H1 (cell line): ENCODE data around the gene GEMIN7. TPM values are rescaled to one million over a fixed set of nuclear protein-coding genes. Genes with fewer than 3 reads are reported as not detected.

Experiments
- CTCF ChIA-PET: fragments of 300-600 bp; sonication (Branson Sonifier 250); formaldehyde crosslinking; loops from one replicate; lab custom pipeline; 2021; ENCODE audit not compliant: partially characterized antibody; lab: Charles Lee
- POLR2A ChIA-PET: fragments of 300-600 bp; sonication (Branson Sonifier 250); formaldehyde crosslinking; loops from one replicate; lab custom pipeline; 2021; ENCODE audit warnings: inconsistent platforms; ENCODE audit not compliant: partially characterized antibody; lab: Charles Lee
- DNase-seq, 2 experiments: peaks; one replicate each; pipeline versions ENCODE4 v3.0.0 to v3.0.0-alpha.2; 2010 to 2022; ENCODE audit warnings: low spot score in 2 of 2, low read depth in 1 of 2, mixed read lengths in 1 of 2
- FAIRE-seq: peaks from 2 replicates; lab custom pipeline; 2011; peaks lifted over from hg19 to GRCh38; lab: Jason Lieb, UNC
- H2AFZ ChIP-seq: 2 replicates; pipeline ENCODE4 v1.8.1; 2012; ENCODE audit warnings: low read length, inconsistent platforms
- H2AK5ac ChIP-seq: 2 replicates; pipeline ENCODE4 v1.6.1; 2013; ENCODE audit warnings: low read depth, low read length
- H2BK120ac ChIP-seq: replicated peaks from 2 replicates; pipeline ENCODE3; 2013; ENCODE audit warnings: low read depth, low read length, inconsistent platforms
- H2BK12ac ChIP-seq: 2 replicates; pipeline ENCODE4 v1.6.1; 2013; ENCODE audit warnings: low read depth, low read length
- H2BK15ac ChIP-seq: 2 replicates; pipeline ENCODE4 v1.6.1; 2013; ENCODE audit warnings: low read length
- H2BK20ac ChIP-seq: 2 replicates; pipeline ENCODE4 v1.6.1; 2013; ENCODE audit warnings: low read length
- H2BK5ac ChIP-seq: 2 replicates; pipeline ENCODE4 v1.6.1; 2013; ENCODE audit warnings: low read depth, low read length
- H3K14ac ChIP-seq: 2 replicates; pipeline ENCODE4 v1.6.1; 2013; ENCODE audit warnings: inconsistent platforms; ENCODE audit not compliant: insufficient read length
- H3K18ac ChIP-seq: 2 replicates; pipeline ENCODE4 v1.6.1; 2013; ENCODE audit warnings: low read length; ENCODE audit errors: extremely low read depth
- H3K23ac ChIP-seq: 2 replicates; pipeline ENCODE4 v1.6.1; 2013; ENCODE audit warnings: inconsistent platforms; ENCODE audit not compliant: insufficient read length
- H3K23me2 ChIP-seq: 2 replicates; pipeline ENCODE4 v1.6.1; 2013; ENCODE audit warnings: low read depth, low read length
- H3K27ac ChIP-seq: 2 replicates; pipeline ENCODE4 v1.6.1; 2011; ENCODE audit warnings: low read depth, low read length, inconsistent platforms
- H3K27me3 ChIP-seq, 4 experiments: replicated peaks in 1 of 4; 1 replicate in 1 of 4; 2 replicates in 3 of 4; pipeline versions ENCODE4 v1.6.1 to v1.8.1; 2011 to 2013; ENCODE audit warnings: low read length in 3 of 4, mild to moderate bottlenecking in 3 of 4, inconsistent platforms in 2 of 4, mixed read lengths in 2 of 4, moderate library complexity in 1 of 4; ENCODE audit not compliant: control insufficient read depth in 3 of 4, insufficient read depth in 3 of 4; ENCODE audit errors: extremely low read depth in 1 of 4
- H3K36me3 ChIP-seq, 4 experiments: 2 replicates each; pipeline versions ENCODE4 v1.6.1 to v1.8.1; 2011 to 2013; ENCODE audit warnings: mild to moderate bottlenecking in 4 of 4, low read length in 3 of 4, moderate library complexity in 2 of 4, control low read depth in 1 of 4, inconsistent platforms in 1 of 4; ENCODE audit not compliant: insufficient read depth in 4 of 4, control insufficient read depth in 2 of 4
- H3K4ac ChIP-seq: replicated peaks from 2 replicates; pipeline ENCODE3; 2013; ENCODE audit warnings: low read length, low read depth, mixed read lengths, inconsistent platforms; ENCODE audit not compliant: insufficient read length
- H3K4me1 ChIP-seq, 4 experiments: replicated peaks in 1 of 4; 1 replicate in 1 of 4; 2 replicates in 3 of 4; pipeline versions ENCODE4 v1.6.1 to v1.8.1; 2011 to 2013; ENCODE audit warnings: low read length in 3 of 4, inconsistent platforms in 2 of 4, mixed read lengths in 1 of 4; ENCODE audit not compliant: insufficient read depth in 4 of 4, control insufficient read depth in 3 of 4
- H3K4me2 ChIP-seq, 2 experiments: 2 replicates each; pipeline versions ENCODE4 v1.6.1 to v1.8.1; 2011 to 2013; ENCODE audit warnings: low read depth in 2 of 2, low read length in 2 of 2, control low read depth in 1 of 2, inconsistent platforms in 1 of 2, mild to moderate bottlenecking in 1 of 2; ENCODE audit not compliant: insufficient read depth in 1 of 2
- H3K4me3 ChIP-seq, 4 experiments: fragments of 200-600, 300-600 bp in 1 of 4; sonication (generic), shearing (Covaris generic), sonication (Bioruptor Twin) in 1 of 4; 2 replicates each; pipeline versions ENCODE4 v1.5.1 to v1.8.1; 2011 to 2016; ENCODE audit warnings: low read length in 4 of 4, low read depth in 3 of 4, control low read depth in 2 of 4, inconsistent platforms in 2 of 4, mild to moderate bottlenecking in 2 of 4, mixed read lengths in 1 of 4, moderate library complexity in 1 of 4; ENCODE audit not compliant: insufficient read depth in 2 of 4; ENCODE audit errors: extremely low read depth in 1 of 4
- H3K56ac ChIP-seq: replicated peaks from 2 replicates; pipeline ENCODE3; 2013; ENCODE audit warnings: low read depth, mild to moderate bottlenecking, mixed read lengths, low read length, inconsistent platforms; ENCODE audit not compliant: insufficient read length
- H3K79me1 ChIP-seq: 2 replicates; pipeline ENCODE4 v1.6.1; 2013; ENCODE audit warnings: low read depth, low read length, control low read depth
- H3K79me2 ChIP-seq, 2 experiments: 2 replicates each; pipeline versions ENCODE4 v1.6.1 to v1.8.1; 2012 to 2013; ENCODE audit warnings: low read length in 2 of 2, mild to moderate bottlenecking in 2 of 2, inconsistent platforms in 1 of 2; ENCODE audit not compliant: insufficient read depth in 2 of 2, control insufficient read depth in 1 of 2
- H3K9ac ChIP-seq, 4 experiments: replicated peaks in 1 of 4; 1 replicate in 1 of 4; 2 replicates in 3 of 4; pipeline versions ENCODE4 v1.6.1 to v1.8.1; 2011 to 2013; ENCODE audit warnings: low read depth in 3 of 4, low read length in 3 of 4, control low read depth in 2 of 4, mild to moderate bottlenecking in 2 of 4, moderate library complexity in 2 of 4, inconsistent platforms in 1 of 4; ENCODE audit errors: extremely low read depth in 1 of 4
- H3K9me3 ChIP-seq, 2 experiments: 2 replicates each; pipeline versions ENCODE4 v1.6.1 to v1.8.1; 2012 to 2013; ENCODE audit warnings: mild to moderate bottlenecking in 2 of 2, moderate library complexity in 2 of 2, control low read depth in 1 of 2, inconsistent platforms in 1 of 2, low read depth in 1 of 2, low read length in 1 of 2, mixed read lengths in 1 of 2; ENCODE audit not compliant: insufficient read depth in 2 of 2
- H4K20me1 ChIP-seq, 2 experiments: replicated peaks in 1 of 2; 2 replicates each; pipeline versions ENCODE3 to v1.8.1; 2011 to 2013; ENCODE audit warnings: inconsistent platforms in 2 of 2, low read length in 2 of 2, mild to moderate bottlenecking in 1 of 2; ENCODE audit not compliant: insufficient read depth in 2 of 2, control insufficient read depth in 1 of 2
- H4K5ac ChIP-seq: 2 replicates; pipeline ENCODE4 v1.6.1; 2013; ENCODE audit warnings: low read length, low read depth, mixed read lengths, inconsistent platforms; ENCODE audit not compliant: insufficient read length
- H4K8ac ChIP-seq: 2 replicates; pipeline ENCODE4 v1.8.0; 2013; ENCODE audit warnings: mild to moderate bottlenecking, moderate library complexity, low read length, inconsistent platforms; ENCODE audit not compliant: insufficient read depth; ENCODE audit errors: extremely low read depth
- H4K91ac ChIP-seq: replicated peaks from 2 replicates; pipeline ENCODE3; 2013; ENCODE audit warnings: low read length, mixed read lengths, inconsistent platforms; ENCODE audit not compliant: insufficient read length
- BRCA1 ChIP-seq: IDR thresholded peaks from 2 replicates; pipeline ENCODE4 v1.6.1; 2012; ENCODE audit warnings: low read depth, low read length, improper control_type of control experiment
- CREB1 ChIP-seq: IDR thresholded peaks from 2 replicates; pipeline ENCODE4 v1.6.1; 2012; ENCODE audit warnings: inconsistent platforms
- FOSL1 ChIP-seq: IDR thresholded peaks from 2 replicates; pipeline ENCODE4 v1.6.1; 2011; ENCODE audit warnings: mild to moderate bottlenecking, low read depth, low read length, moderate library complexity; ENCODE audit not compliant: insufficient read depth
- KDM5A ChIP-seq: fragments of 200-600 bp; IDR thresholded peaks from 2 replicates; pipeline ENCODE4 v1.7.1; 2012; ENCODE audit warnings: mild to moderate bottlenecking, low read length, inconsistent platforms, mixed read lengths
- MAFK ChIP-seq: IDR thresholded peaks from 2 replicates; pipeline ENCODE4 v1.6.1; 2012; ENCODE audit warnings: low read depth, mild to moderate bottlenecking, improper control_type of control experiment, low read length
- NRF1 ChIP-seq: IDR thresholded peaks from 2 replicates; pipeline ENCODE4 v1.6.1; 2011; ENCODE audit warnings: mild to moderate bottlenecking, low read depth, low read length, improper control_type of control experiment
- RXRA ChIP-seq: IDR thresholded peaks from 2 replicates; pipeline ENCODE4 v1.6.1; 2011; ENCODE audit warnings: low read depth, mild to moderate bottlenecking, low read length, moderate library complexity; ENCODE audit not compliant: insufficient read depth
- SP2 ChIP-seq: IDR thresholded peaks from 2 replicates; pipeline ENCODE4 v1.6.1; 2012; ENCODE audit warnings: mild to moderate bottlenecking, low read length, inconsistent platforms
- TAF1 ChIP-seq: IDR thresholded peaks from 2 replicates; pipeline ENCODE4 v1.6.1; 2011; ENCODE audit warnings: mild to moderate bottlenecking, low read depth, low read length
- TBP ChIP-seq: IDR thresholded peaks from 2 replicates; pipeline ENCODE4 v1.6.1; 2011; ENCODE audit warnings: low read depth, low read length, improper control_type of control experiment
- TEAD4 ChIP-seq: IDR thresholded peaks from 2 replicates; pipeline ENCODE4 v1.6.1; 2012; ENCODE audit warnings: low read depth, low read length, inconsistent platforms, mixed read lengths
- WGBS, 2 experiments: shearing (Covaris generic) in 1 of 2; methylation state at CpG; one replicate each; pipeline versions ENCODE4 v1.1.6 to v1.1.7; 2013 to 2015; ENCODE audit warnings: low lambda C conversion rate in 2 of 2, mixed read lengths in 2 of 2, inconsistent platforms in 1 of 2, low coverage in 1 of 2, missing lambda C conversion rate in 1 of 2; ENCODE audit not compliant: insufficient replicate concordance in 2 of 2, insufficient coverage in 1 of 2, insufficient read length in 1 of 2; ENCODE audit errors: extremely low coverage in 1 of 2, missing lambda C conversion rate in 1 of 2; 5-methylcytosine and 5-hydroxymethylcytosine counted together
- polyA plus RNA-seq, 7 experiments: library from polyadenylated mRNA; depleted of rRNA in 3 of 7; stranded (reverse) in 5 of 7; unstranded in 2 of 7; fragments of >200 nt in 5 of 7; fragments of 200-250 nt in 2 of 7; gene quantifications; 1 replicate in 5 of 7; 2 replicates in 1 of 7; 4 replicates in 1 of 7; pipeline versions ENCODE4 v1.2.1 to v1.2.3, GENCODE V29; 2011 to 2013; ENCODE audit warnings: missing spikeins in 2 of 7, mixed read lengths in 2 of 7
- total RNA-seq: library from RNA; stranded (reverse); fragmentation: NEBNext Ultra II Directional; extraction: Animal tissue kit (Norgen Biotek cat#: 25700); gene quantifications from 2 replicates; pipeline ENCODE4 v1.2.1, GENCODE V29; 2021
- TF ChIP-seq, protein P1 (sequence below): IDR thresholded peaks from 2 replicates; pipeline ENCODE4 v1.6.1; 2012; ENCODE audit warnings: inconsistent platforms
- TF ChIP-seq, protein P2 (sequence below): IDR thresholded peaks from 2 replicates; pipeline ENCODE4 v1.6.1; 2012; ENCODE audit warnings: low read length, inconsistent platforms

The GEMIN7 gene
- total and polyA plus RNA-seq, 2 of the 8 experiments (the other 6 are each of a cell fraction or from before 2014, with no cell fraction given): 48.0 to 91.6 TPM

- H2BK120ac ChIP-seq: no peak overlapping the region
- TF ChIP-seq TBP (no peak), BRCA1 (no peak), NRF1 (no peak), MAFK (no peak), RXRA (no peak), TAF1 (no peak), FOSL1 (no peak), TEAD4 (no peak), CREB1 (no peak), SP2 (no peak), KDM5A (no peak)
- TF ChIP-seq, protein P1, sequence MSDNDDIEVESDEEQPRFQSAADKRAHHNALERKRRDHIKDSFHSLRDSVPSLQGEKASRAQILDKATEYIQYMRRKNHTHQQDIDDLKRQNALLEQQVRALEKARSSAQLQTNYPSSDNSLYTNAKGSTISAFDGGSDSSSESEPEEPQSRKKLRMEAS: no peak
- TF ChIP-seq, protein P2, sequence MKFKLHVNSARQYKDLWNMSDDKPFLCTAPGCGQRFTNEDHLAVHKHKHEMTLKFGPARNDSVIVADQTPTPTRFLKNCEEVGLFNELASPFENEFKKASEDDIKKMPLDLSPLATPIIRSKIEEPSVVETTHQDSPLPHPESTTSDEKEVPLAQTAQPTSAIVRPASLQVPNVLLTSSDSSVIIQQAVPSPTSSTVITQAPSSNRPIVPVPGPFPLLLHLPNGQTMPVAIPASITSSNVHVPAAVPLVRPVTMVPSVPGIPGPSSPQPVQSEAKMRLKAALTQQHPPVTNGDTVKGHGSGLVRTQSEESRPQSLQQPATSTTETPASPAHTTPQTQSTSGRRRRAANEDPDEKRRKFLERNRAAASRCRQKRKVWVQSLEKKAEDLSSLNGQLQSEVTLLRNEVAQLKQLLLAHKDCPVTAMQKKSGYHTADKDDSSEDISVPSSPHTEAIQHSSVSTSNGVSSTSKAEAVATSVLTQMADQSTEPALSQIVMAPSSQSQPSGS: no peak
Observed at GRCh38 chr19:45117671-45118070, 38.6 kb downstream of the GEMIN7 start.

More at GRCh38 chr19:45117671-45118070, 38.6 kb downstream of the GEMIN7 start:
- Histone ChIP-seq H3K9ac (no peak overlapping the region), H3K79me1 (peaks cover 53% of the 10 kb centered on the region), H3K14ac (no peak overlapping the region), H3K9me3 (no peaks in the 10 kb centered on the region), H2BK20ac (no peak overlapping the region), H3K4ac (no peak overlapping the region), H3K36me3 (no peaks in the 10 kb centered on the region), H3K23me2 (no peaks in the 10 kb centered on the region), H2BK12ac (no peak overlapping the region), H2BK5ac (no peak overlapping the region), H3K23ac (no peak overlapping the region), H3K18ac (no peak overlapping the region), H4K20me1 (peaks cover 51 to 54% of the 10 kb centered on the region in 2 experiments), H3K27ac (no peak overlapping the region), H4K8ac (no peak overlapping the region), H2AFZ (no peak overlapping the region), H4K5ac (no peak overlapping the region), H3K4me3 (no peak overlapping the region), H2BK15ac (no peak overlapping the region), H4K91ac (no peak overlapping the region), H3K79me2 (peaks cover 3 to 80% of the 10 kb centered on the region in 2 experiments), H3K4me2 (no peak overlapping the region), H2AK5ac (no peak overlapping the region), H3K4me1 (peaks cover 0 to 21% (median 3%) of the 10 kb centered on the region in 4 experiments; a peak in 6 of 7 replicates), H3K27me3 (no peaks in the 10 kb centered on the region), H3K56ac (no peak overlapping the region)
- ChIA-PET POLR2A (interaction anchor here (0.5 to 1.9 kb wide), 8 partner anchors 17 to 652 kb away, joined by 3 to 6 read pairs (median 4); partner anchors contain the start of genes GEMIN7, PPP1R37 and SIX5), CTCF (interaction anchor here (0.8 to 2.5 kb wide), 6 partner anchors 13 to 221 kb away, joined by 3 to 8 read pairs (median 3); partner anchors contain the start of gene PPP1R37)
- 95% methylated on average over 8 of the region's 12 CpGs; no CpG with 5 or more reads in 1 of the 2 experiments for WGBS, 2 experiments
- FAIRE-seq: no peak
- DNase-seq: no peak
